GM21723 (cell line): Measurements from ENCODE around the gene CACNA2D3.

ENCODE experiments used
- ATAC-seq: cut with Tn5 transposase; IDR thresholded peaks from one replicate; pipeline ENCODE4 v1.9.1; 2021; ENCODE audit warnings: mild to moderate bottlenecking, moderate library complexity; ENCODE audit not compliant: unreplicated experiment

CACNA2D3 gene

GRCh38 chr3:55013145-55013925, 891.0 kb downstream of the CACNA2D3 start:
- no peak for ATAC-seq

GRCh38 chr3:55014081-55014480, 891.7 kb downstream of the CACNA2D3 start:
- no peak for ATAC-seq

- ATAC-seq, result no peak
These were observed 892.6 kb downstream of the CACNA2D3 start for GRCh38 chr3:55014906-55015305.

- no peak for ATAC-seq
These were observed 895.5 kb downstream of the CACNA2D3 start for GRCh38 chr3:55017876-55018275.

- ATAC-seq, result no peak
These were observed 908.6 kb downstream of the CACNA2D3 start for GRCh38 chr3:55030938-55031337.

- ATAC-seq, result no peak
These were observed 914.7 kb downstream of the CACNA2D3 start for GRCh38 chr3:55036883-55037577.

- ATAC-seq, result no peak
These were observed 920.2 kb downstream of the CACNA2D3 start for GRCh38 chr3:55042591-55042990.

- no peak for ATAC-seq
These were observed 922.1 kb downstream of the CACNA2D3 start for GRCh38 chr3:55044486-55044885.

GRCh38 chr3:55059027-55059629, 936.8 kb downstream of the CACNA2D3 start:
- ATAC-seq, result no peak

GRCh38 chr3:55060896-55061719, 938.8 kb downstream of the CACNA2D3 start:
- ATAC-seq, result no peak

GRCh38 chr3:55061720-55062034, 939.3 kb downstream of the CACNA2D3 start:
- no peak for ATAC-seq

- no peak for ATAC-seq
These were observed 941.8 kb downstream of the CACNA2D3 start for GRCh38 chr3:55064164-55064563.

- ATAC-seq, result no peak
These were observed 943.0 kb downstream of the CACNA2D3 start for GRCh38 chr3:55065331-55065730.

- no peak for ATAC-seq
These were observed 944.2 kb downstream of the CACNA2D3 start for GRCh38 chr3:55066551-55067047.

GRCh38 chr3:55069950-55070349, 947.6 kb downstream of the CACNA2D3 start:
- no peak for ATAC-seq

- ATAC-seq, result no peak
These were observed 952.4 kb downstream of the CACNA2D3 start for GRCh38 chr3:55074796-55075195.

- no peak for ATAC-seq
These were observed 953.5 kb downstream of the CACNA2D3 start for GRCh38 chr3:55075846-55076245.

GRCh38 chr3:55077726-55078125, 955.4 kb downstream of the CACNA2D3 start:
- ATAC-seq, result no peak

- ATAC-seq, result no peak
These were observed 956.5 kb downstream of the CACNA2D3 start for GRCh38 chr3:55078876-55079275.

- no peak for ATAC-seq
These were observed 962.9 kb downstream of the CACNA2D3 start for GRCh38 chr3:55085231-55085630.

- no peak for ATAC-seq
These were observed 966.9 kb downstream of the CACNA2D3 start for GRCh38 chr3:55089211-55089610.
